Non-pigmented ciliary epithelial cell (primary cell): Measurements from ENCODE around the gene ITGB4.

Source experiments
- DNase-seq: peaks from one replicate; pipeline ENCODE4 v3.0.0-alpha.2; 2010; ENCODE audit warnings: low read depth

Gene ITGB4

GRCh38 chr17:75697651-75698291, 23.5 kb upstream of the ITGB4 start:
- DNase-seq = no peak

DNA sequence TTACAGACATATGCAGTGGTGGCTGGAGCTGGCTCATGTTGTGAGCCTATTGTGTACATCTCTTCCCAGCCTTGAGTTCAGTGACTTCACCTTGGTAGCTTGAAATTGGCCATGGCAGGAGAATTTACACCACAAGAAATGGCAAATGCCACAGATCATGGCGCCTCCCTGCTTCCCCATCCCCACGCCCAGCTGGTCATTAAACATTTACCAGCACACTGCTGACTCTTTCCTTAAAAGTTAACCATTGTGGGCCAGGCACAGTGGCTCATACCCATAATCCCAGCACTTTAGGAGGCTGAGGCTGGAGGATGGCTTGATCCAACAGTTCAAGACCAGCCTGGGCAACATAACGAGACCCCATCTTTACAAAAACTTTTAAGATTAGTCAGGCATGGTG, 22.6 kb upstream of the ITGB4 start:
- DNase-seq = no peak

DNA sequence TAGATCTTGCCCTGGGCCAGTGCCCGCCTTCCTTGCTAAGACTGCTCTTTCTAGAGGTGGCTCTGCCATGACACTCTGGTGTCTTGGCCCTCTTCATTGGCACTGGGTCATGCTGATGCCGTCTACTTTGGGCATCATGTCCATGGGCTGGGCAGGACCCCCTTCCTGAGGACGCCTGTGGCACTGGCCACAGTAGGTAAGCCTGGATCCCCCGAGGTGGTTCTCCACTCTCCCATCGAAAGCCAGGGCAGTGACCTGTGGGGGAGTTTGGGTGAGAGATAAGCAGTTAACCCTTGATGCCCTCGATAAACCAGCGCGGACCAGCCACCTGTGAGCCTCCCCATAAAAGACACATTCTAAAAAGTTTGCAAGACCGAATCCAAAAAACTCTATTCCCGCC, 20.0 kb upstream of the ITGB4 start:
- no peak for DNase-seq

GRCh38 chr17:75703191-75703590, 18.1 kb upstream of the ITGB4 start:
- no peak for DNase-seq

- DNase-seq = no peak
Measured at GRCh38 chr17:75703591-75703990, 17.7 kb upstream of the ITGB4 start.

DNA sequence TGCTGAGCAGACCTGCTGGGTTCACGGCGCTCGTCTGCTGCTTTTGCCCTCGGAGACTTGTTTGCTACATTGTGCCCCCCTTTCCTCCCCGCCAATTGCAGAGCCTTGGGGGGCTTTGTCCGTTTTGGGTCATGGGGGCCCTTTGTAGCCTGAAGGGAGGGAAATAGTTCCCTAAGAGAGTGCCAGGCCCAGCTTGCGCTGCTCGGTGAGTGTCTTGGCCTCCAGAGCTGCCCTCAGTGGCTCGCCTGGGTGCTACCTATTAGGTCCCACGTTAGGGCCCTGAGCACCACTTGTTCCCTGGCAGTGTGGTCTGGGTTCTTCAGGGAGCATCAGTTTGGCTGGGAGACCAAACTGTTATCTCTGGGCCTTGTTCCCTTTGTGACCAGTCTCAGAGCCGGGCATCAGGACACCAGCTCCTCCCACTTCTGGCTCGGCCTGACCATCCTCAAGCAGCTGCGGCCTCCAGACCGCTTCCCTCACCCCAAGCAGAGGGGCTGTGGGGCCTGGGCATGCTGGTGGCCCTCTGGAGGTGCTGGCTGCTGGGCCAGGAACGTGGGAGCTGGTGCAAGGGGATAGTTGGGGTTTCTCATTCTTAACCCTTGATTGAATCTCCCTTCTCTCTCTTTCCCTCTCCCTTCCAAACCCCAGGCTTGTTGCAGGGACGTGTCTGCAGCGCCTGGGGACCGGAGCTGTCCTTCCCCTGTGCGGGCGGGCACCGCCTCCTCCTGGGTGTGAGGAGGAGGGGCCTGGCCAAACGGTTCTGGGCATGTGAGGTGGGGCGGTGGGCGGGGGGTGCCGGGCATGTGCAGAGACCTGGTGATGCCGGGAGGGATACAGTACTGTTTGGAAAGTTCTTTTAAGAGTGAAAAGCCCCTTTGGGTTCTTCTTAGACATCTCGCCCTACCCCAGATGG, 16.0 kb upstream of the ITGB4 start:
- DNase-seq = no peak

DNA sequence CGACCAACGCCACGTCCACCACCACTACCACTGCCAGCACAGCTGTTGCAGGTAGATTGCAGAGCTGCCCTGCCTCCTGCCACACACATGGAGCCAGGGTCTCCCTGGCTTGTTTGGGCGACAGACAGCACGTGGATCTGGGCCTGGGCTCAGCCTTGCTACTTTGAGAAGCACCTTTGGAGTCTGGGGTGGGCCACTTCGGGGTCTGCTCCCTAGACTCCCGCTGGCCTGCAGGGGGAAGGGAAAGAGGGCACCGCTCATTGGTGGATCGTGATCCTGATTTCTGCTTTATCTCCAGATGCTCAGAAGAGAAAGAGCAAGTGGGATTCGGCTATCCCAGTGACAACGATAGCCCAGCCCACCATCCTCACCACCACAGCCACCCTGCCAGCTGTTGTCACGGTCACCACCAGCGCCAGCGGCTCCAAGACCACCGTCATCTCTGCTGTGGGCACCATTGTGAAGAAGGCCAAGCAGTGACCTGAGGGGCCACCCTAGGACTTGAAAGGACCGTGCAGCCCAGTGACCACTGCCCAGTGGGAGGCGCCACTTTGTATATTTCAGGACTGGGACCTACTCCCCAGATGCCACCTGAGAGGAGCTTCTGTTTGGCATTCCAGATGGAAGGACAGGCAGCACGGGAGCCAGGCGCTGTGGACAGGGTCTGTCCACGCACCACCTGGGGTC, 15.1 kb upstream of the ITGB4 start:
- no peak for DNase-seq

DNA sequence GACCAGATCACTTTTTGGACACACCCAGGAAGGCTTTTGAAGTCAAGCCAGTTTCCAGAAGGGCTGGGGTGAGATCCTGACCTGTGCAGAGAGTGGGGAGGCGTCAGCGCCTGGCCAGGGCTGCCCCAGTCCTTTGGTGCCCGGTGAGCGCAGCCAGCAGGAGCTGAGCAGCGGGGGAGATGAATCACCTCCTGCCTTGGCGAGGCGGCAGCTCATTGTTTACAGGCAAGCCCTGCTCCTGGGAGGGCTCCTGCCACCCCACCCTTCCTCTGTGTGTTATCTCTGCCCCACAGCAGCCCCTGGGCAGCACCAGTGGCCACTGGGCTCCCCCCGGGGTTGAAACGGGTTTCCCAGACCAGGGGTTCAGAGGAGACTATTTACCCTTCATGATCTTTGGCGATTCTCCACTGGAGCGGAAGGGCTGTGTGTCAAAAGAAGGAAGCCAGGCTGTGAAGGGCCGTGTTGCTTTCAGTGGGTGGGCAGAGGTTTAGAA, 14.1 kb upstream of the ITGB4 start:
- no peak for DNase-seq

DNA sequence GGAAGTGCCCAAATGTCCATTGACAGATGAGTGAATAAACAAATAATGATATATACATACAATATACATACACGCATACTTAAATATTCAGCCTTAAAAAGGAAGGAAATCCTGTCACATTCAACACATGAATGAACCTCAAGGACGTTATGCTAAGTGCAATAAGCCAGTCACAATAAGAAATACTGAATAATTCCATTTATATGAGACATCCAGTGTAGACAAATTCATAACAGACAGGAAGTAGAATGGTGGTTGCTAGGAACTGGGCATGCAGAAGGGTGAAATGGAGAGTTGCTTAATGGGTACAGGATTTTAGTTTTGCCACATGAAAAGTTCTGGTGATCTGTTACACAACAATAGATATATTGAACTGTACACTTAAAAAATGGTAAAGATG, 8.8 kb upstream of the ITGB4 start:
- DNase-seq = no peak

DNA sequence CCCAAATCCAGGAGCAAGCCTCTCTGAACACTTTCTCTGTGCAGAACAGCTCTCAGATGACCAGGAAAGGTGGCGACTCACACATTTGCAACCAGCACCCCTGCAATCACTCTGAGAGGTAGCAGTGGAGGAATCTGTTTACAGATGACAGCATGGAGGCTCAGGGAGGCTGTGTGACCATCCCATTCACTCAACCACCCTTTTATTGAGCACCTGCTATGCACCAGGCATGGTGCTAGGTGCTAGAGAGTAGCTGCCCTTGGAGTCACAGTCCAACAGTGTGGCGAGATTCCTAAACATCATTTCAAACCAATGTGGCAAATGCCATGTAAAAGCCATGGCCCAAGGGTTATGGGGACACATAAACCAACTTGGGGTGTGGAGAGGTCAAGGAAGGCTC, 1.5 kb upstream of the ITGB4 start:
- no peak for DNase-seq

- no peak for DNase-seq
Measured at GRCh38 chr17:75721463-75722011, 278 bp downstream of the ITGB4 start.

GRCh38 chr17:75722076-75722475, 817 bp downstream of the ITGB4 start:
- no peak for DNase-seq

GRCh38 chr17:75722542-75723095, 1.4 kb downstream of the ITGB4 start:
- no peak for DNase-seq

DNA sequence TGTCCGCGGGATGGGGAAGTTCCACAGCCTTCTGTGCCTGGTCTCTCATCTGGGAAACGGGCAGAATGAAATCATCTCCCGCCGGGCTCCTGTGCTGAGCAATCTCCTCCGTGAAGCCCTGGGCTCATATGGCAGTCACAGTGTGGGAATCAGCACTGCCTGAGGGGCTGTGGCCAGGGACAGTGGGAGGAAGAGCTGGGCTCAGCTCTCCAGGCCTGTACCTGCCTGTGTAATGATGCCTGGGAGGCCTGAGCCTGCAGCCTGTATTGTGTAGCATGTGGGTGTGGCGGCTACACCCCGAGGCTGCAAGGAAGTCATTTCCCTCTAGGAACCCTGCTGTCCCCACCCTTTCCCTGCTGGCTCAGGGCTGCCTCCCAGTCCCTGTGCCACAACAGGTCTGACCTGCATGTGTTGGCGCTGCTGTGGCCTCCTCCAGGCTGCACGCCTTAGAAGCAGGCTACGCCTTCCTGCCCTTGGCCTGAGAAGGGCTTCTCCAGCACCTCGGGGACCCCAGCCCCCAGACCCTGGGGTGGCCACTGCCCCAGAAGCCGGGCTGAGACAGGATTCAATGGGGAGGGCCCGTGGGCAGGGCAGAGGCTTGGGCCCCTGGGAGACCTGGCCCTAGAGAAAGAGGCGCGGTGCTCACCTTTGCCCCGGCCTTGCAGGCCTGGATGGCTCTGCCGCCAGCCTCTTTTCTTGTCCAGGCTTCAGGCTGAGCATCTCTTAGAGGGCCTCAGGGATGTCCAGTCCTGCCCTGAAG, 2.1 kb downstream of the ITGB4 start:
- no peak for DNase-seq

- DNase-seq = no peak
Measured at GRCh38 chr17:75724016-75725003, 3.1 kb downstream of the ITGB4 start.

GRCh38 chr17:75725504-75725903, 4.2 kb downstream of the ITGB4 start:
- DNase-seq = no peak

DNA sequence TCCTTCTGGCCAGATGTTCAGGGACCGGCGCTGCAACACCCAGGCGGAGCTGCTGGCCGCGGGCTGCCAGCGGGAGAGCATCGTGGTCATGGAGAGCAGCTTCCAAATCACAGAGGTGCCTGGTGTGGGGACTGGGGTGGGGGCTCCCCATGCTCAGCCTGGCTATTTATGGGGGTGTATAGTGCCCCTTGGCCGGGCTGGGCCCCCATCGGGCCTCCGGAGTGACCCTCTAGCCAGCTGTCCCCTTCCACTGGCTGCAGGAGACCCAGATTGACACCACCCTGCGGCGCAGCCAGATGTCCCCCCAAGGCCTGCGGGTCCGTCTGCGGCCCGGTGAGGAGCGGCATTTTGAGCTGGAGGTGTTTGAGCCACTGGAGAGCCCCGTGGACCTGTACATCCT, 6.1 kb downstream of the ITGB4 start:
- no peak for DNase-seq

GRCh38 chr17:75729351-75729750, 8.1 kb downstream of the ITGB4 start:
- DNase-seq = no peak

DNA sequence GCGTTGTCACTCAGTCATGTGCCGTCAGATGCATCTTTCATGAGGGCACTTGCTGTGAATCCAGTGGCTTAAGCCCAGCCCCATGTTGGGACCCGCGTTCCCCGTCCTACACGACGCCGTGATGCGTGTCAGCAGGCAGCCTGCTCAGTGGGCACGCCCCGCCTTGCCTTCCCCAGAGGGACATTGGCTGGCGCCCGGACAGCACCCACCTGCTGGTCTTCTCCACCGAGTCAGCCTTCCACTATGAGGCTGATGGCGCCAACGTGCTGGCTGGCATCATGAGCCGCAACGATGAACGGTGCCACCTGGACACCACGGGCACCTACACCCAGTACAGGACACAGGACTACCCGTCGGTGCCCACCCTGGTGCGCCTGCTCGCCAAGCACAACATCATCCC, 8.8 kb downstream of the ITGB4 start:
- no peak for DNase-seq

- DNase-seq = no peak
Measured at GRCh38 chr17:75731086-75731715, 9.9 kb downstream of the ITGB4 start.
